Breast epithelium (tissue), 3 donors: ENCODE data around the gene WDR11.

Experiments
- POLR2A ChIP-seq: fragments of 450-650 bp; IDR thresholded peaks from one replicate; pipeline ENCODE4 v1.6.1; 2016; ENCODE audit warnings: antibody characterized with exemption, mild to moderate bottlenecking, moderate library complexity
- TF ChIP-seq, protein P1 (sequence below), 3 donors: fragments of 450-650 bp; IDR thresholded peaks; one replicate each; pipeline ENCODE4 v1.5.1; 2016 to 2017; ENCODE audit warnings: antibody characterized with exemption in 3 of 3, mild to moderate bottlenecking in 3 of 3, moderate library complexity in 3 of 3

DNA sequence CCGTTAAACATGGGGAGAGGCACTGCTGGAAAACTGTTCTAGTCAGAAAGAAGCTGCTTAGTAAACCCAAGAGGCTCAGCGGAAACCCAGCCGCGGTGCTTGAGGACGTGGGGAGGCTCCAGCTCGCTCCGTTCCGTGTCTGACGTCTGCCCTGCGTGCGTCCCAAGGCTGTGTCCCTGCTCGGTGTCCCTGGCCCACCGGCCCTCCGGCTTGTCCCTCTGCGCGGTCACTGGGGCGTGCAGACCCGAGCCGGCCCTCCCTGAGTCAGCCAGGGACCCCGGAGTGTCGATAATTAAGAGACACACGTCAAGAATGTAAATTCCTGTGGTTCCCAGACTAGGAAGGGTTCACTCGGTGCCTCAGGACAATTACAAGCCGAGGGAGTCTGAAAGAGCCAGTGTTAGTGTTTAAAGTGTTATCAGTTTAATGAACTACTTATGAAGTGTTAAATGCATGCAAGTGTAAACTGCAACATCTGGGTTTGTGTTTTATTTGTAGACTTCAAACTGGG, 98.9 kb downstream of the WDR11 start:
- TF ChIP-seq, protein P1, sequence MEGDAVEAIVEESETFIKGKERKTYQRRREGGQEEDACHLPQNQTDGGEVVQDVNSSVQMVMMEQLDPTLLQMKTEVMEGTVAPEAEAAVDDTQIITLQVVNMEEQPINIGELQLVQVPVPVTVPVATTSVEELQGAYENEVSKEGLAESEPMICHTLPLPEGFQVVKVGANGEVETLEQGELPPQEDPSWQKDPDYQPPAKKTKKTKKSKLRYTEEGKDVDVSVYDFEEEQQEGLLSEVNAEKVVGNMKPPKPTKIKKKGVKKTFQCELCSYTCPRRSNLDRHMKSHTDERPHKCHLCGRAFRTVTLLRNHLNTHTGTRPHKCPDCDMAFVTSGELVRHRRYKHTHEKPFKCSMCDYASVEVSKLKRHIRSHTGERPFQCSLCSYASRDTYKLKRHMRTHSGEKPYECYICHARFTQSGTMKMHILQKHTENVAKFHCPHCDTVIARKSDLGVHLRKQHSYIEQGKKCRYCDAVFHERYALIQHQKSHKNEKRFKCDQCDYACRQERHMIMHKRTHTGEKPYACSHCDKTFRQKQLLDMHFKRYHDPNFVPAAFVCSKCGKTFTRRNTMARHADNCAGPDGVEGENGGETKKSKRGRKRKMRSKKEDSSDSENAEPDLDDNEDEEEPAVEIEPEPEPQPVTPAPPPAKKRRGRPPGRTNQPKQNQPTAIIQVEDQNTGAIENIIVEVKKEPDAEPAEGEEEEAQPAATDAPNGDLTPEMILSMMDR (IDR thresholded peaks at IDR 0.05), result no peak
- TF ChIP-seq POLR2A, result no peak
